A673 (cell line): ENCODE data around the gene CD4.

ENCODE experiments used
- CTCF ChIP-seq: fragments of 300-800, 200-600 bp; sonication (generic); conservative IDR thresholded peaks from 2 replicates; pipeline ENCODE4 v1.5.1; 2017; ENCODE audit warnings: low read depth, mild to moderate bottlenecking, antibody characterized with exemption, low read length, moderate library complexity, mixed read lengths
- EZH2 ChIP-seq: fragments of 200-600 bp; sonication (generic); IDR thresholded peaks from 2 replicates; pipeline ENCODE4 v1.6.1; 2017; ENCODE audit warnings: borderline replicate concordance, low read depth, mild to moderate bottlenecking, mixed read lengths, antibody characterized with exemption, low read length; ENCODE audit not compliant: poor library complexity, severe bottlenecking

DNA sequence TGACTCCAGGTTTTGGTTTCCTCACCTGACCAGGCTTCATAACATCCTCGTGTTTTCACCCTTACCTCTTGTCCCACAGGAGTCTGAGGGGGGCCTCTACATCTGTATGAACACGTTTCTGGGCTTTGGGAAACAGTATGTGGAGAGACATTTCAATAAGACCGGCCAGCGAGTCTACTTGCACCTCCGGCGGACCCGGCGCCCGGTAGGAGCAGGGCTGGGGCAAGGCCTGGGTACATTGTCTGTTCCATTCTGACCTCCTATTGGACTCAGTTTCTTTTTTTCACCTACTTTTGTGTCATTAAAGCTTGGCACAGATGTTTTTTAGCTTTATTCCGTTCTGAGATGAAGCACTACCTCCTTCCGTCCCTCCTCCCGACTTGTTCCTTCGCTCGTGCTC, 66.0 kb downstream of the CD4 start:
- no peak for TF ChIP-seq CTCF
- TF ChIP-seq EZH2 = no peak
